Neural progenitor cell (in vitro differentiated cells): ENCODE data around the gene MED12L. TPM values are rescaled to one million over a fixed set of nuclear protein-coding genes. Genes with fewer than 3 reads are reported as not detected.

ENCODE experiments used
- DNase-seq: peaks from one replicate; pipeline ENCODE4 v3.0.0-alpha.2; 2016; ENCODE audit warnings: low spot score
- H2AFZ ChIP-seq: fragments of 200-600 bp; sonication (generic); replicated peaks from 2 replicates; pipeline ENCODE4 v1.6.1; 2016; ENCODE audit warnings: antibody characterized with exemption
- H3F3A ChIP-seq: fragments of 200-600 bp; sonication (generic); 2 replicates; pipeline ENCODE4 v1.6.1; 2016; ENCODE audit warnings: antibody characterized with exemption, low read depth
- H3K27ac ChIP-seq: fragments of 200-600 bp; sonication (generic); 2 replicates; pipeline ENCODE4 v1.5.1; 2016; ENCODE audit warnings: mild to moderate bottlenecking
- H3K27me3 ChIP-seq: fragments of 200-600 bp; sonication (generic); 2 replicates; pipeline ENCODE4 v1.6.1; 2016; ENCODE audit warnings: mild to moderate bottlenecking, moderate library complexity
- H3K36me3 ChIP-seq: fragments of 200-600 bp; sonication (generic); 2 replicates; pipeline ENCODE4 v1.5.1; 2016
- H3K4me1 ChIP-seq: fragments of 200-600 bp; sonication (generic); 2 replicates; pipeline ENCODE4 v1.6.1; 2016; ENCODE audit warnings: mixed run types
- H3K4me2 ChIP-seq: fragments of 200-600 bp; sonication (generic); 2 replicates; pipeline ENCODE4 v1.6.1; 2016
- H3K4me3 ChIP-seq: fragments of 200-600 bp; sonication (generic); 2 replicates; pipeline ENCODE4 v1.5.1; 2016
- H3K79me2 ChIP-seq: fragments of 200-600 bp; sonication (generic); 2 replicates; pipeline ENCODE4 v1.6.1; 2016; ENCODE audit warnings: low read depth
- H3K9ac ChIP-seq: fragments of 200-600 bp; sonication (generic); 2 replicates; pipeline ENCODE4 v1.6.1; 2016
- H3K9me3 ChIP-seq: fragments of 200-600 bp; sonication (generic); 2 replicates; pipeline ENCODE4 v1.5.1; 2016; ENCODE audit warnings: low read depth
- H4K20me1 ChIP-seq: fragments of 200-600 bp; sonication (generic); 2 replicates; pipeline ENCODE4 v1.6.1; 2016; ENCODE audit warnings: low read depth
- H3K27ac Mint-ChIP-seq: 3 replicates; pipeline ENCODE4 v1.8.0; 2021; ENCODE audit warnings: mixed read lengths
- H3K27me3 Mint-ChIP-seq: 2 replicates; pipeline ENCODE4 v1.8.0; 2022; ENCODE audit warnings: low read depth, mild to moderate bottlenecking, inconsistent platforms, moderate library complexity, mixed read lengths; ENCODE audit not compliant: insufficient read depth
- H3K36me3 Mint-ChIP-seq: 3 replicates; pipeline ENCODE4 v1.8.0; 2021; ENCODE audit warnings: mixed read lengths
- H3K4me1 Mint-ChIP-seq: 3 replicates; pipeline ENCODE4 v1.8.0; 2021; ENCODE audit warnings: mixed read lengths
- H3K4me3 Mint-ChIP-seq: 3 replicates; pipeline ENCODE4 v1.8.0; 2021; ENCODE audit warnings: mild to moderate bottlenecking, moderate library complexity, mixed read lengths
- H3K9me3 Mint-ChIP-seq: 3 replicates; pipeline ENCODE4 v1.8.0; 2020; ENCODE audit warnings: mixed read lengths
- EZH2 ChIP-seq: fragments of 200-600 bp; sonication (generic); IDR thresholded peaks from 2 replicates; pipeline ENCODE4 v1.6.1; 2017; ENCODE audit warnings: antibody characterized with exemption, mild to moderate bottlenecking, moderate library complexity
- EZH2phosphoT487 ChIP-seq: fragments of 200-600 bp; sonication (generic); IDR thresholded peaks from 2 replicates; pipeline ENCODE4 v1.6.1; 2017; ENCODE audit warnings: antibody characterized with exemption
- small RNA-seq: library from RNA; depleted of rRNA; stranded (forward); fragments of <200 nt; gene quantifications from one replicate; pipeline ENCODE3, GENCODE V24; 2015
- total RNA-seq: library from RNA; depleted of rRNA; stranded (reverse); fragments of >200 nt; gene quantifications from 2 replicates; pipeline ENCODE4 v1.2.3, GENCODE V29; 2015; ENCODE audit warnings: low replicate concordance
- TF ChIP-seq, protein P1 (sequence below): fragments of 200-600 bp; sonication (generic); IDR thresholded peaks from 2 replicates; pipeline ENCODE4 v1.5.1; 2017; ENCODE audit warnings: antibody characterized with exemption, mild to moderate bottlenecking

Gene MED12L
- total RNA-seq, 1 donor from 2014 or later: 16.5 TPM

DNA sequence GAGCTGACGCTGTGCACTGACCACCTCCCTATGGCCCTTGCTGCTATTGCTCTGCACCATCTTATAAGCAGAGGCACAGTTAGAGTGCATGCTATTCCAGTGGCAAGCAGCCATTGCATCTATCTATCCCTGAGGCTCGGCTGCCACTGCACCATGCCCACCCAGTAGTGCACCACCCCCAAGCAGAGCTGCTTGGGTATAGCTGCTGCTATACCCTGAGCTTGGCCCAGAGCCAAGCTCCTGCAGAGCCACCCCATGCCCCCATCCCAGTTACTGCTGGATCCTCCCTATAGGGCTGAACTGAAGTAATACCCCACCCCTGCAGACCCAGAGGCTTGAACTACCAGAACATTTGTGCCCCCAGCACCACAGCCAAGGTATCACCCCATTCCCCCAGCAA is 395.0 kb downstream of the MED12L start:
- H3K27ac Mint-ChIP-seq: no peak overlapping the region
- no peaks in the 10 kb centered on the region for H4K20me1 ChIP-seq
- peaks cover 6% of the 10 kb centered on the region for H3K27me3 Mint-ChIP-seq
- no peaks in the 10 kb centered on the region for H3K27me3 ChIP-seq
- H3K9me3 ChIP-seq: no peaks in the 10 kb centered on the region
- H3K79me2 ChIP-seq: no peaks in the 10 kb centered on the region
- no peaks in the 10 kb centered on the region for H3K36me3 Mint-ChIP-seq
- H3K4me3 Mint-ChIP-seq: no peak overlapping the region
- H3K4me1 ChIP-seq: peaks cover 25% of the 10 kb centered on the region
- no peak for DNase-seq
- no peak overlapping the region for H3K27ac ChIP-seq
- no peaks in the 10 kb centered on the region for H3F3A ChIP-seq
- no peak overlapping the region for H2AFZ ChIP-seq
- no peaks in the 10 kb centered on the region for H3K36me3 ChIP-seq
- H3K9ac ChIP-seq: no peak overlapping the region
- TF ChIP-seq EZH2 (no peak), EZH2phosphoT487 (no peak)
- TF ChIP-seq, protein P1, sequence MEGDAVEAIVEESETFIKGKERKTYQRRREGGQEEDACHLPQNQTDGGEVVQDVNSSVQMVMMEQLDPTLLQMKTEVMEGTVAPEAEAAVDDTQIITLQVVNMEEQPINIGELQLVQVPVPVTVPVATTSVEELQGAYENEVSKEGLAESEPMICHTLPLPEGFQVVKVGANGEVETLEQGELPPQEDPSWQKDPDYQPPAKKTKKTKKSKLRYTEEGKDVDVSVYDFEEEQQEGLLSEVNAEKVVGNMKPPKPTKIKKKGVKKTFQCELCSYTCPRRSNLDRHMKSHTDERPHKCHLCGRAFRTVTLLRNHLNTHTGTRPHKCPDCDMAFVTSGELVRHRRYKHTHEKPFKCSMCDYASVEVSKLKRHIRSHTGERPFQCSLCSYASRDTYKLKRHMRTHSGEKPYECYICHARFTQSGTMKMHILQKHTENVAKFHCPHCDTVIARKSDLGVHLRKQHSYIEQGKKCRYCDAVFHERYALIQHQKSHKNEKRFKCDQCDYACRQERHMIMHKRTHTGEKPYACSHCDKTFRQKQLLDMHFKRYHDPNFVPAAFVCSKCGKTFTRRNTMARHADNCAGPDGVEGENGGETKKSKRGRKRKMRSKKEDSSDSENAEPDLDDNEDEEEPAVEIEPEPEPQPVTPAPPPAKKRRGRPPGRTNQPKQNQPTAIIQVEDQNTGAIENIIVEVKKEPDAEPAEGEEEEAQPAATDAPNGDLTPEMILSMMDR: no peak
- H3K4me1 Mint-ChIP-seq: peaks cover 12% of the 10 kb centered on the region
- H3K9me3 Mint-ChIP-seq: peaks cover 6% of the 10 kb centered on the region
- no peak overlapping the region for H3K4me2 ChIP-seq
- no peak overlapping the region for H3K4me3 ChIP-seq

DNA sequence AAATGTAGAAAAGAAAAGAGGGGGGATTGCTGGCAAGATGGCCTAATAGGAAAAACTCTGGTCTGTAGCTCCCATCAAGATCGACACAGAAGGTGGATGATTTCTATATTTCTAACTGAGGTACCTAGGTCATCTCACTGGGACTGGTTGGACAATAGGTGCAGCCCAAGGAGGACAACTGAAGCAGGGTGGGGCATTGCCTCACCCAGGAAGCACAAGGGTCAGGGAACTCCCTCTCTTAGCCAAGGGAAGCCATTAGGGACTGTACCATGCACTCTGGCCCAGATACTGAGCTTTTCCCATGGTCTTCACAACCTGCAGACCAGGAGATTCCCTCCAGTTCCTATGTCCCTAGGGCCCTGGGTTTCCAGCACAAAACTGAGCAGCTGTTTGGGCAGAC is 398.0 kb downstream of the MED12L start:
- no peak overlapping the region for H3K4me2 ChIP-seq
- H4K20me1 ChIP-seq: no peaks in the 10 kb centered on the region
- H3K4me3 ChIP-seq: no peak overlapping the region
- Mint-ChIP-seq H3K4me1 (peaks cover 2% of the 10 kb centered on the region), H3K4me3 (no peak overlapping the region), H3K27me3 (peaks cover 6% of the 10 kb centered on the region), H3K36me3 (no peaks in the 10 kb centered on the region), H3K9me3 (peaks cover 6% of the 10 kb centered on the region), H3K27ac (no peak overlapping the region)
- H3K27me3 ChIP-seq: no peaks in the 10 kb centered on the region
- H3K4me1 ChIP-seq: peaks cover 6% of the 10 kb centered on the region
- no peak overlapping the region for H3K9ac ChIP-seq
- no peaks in the 10 kb centered on the region for H3K36me3 ChIP-seq
- no peak for DNase-seq
- no peaks in the 10 kb centered on the region for H3K79me2 ChIP-seq
- no peaks in the 10 kb centered on the region for H3K9me3 ChIP-seq
- no peak overlapping the region for H3K27ac ChIP-seq
- H2AFZ ChIP-seq: peak overlapping the region; percentile 68
- TF ChIP-seq, protein P1: no peak
- no peak for TF ChIP-seq EZH2phosphoT487
- no peak for TF ChIP-seq EZH2
- no peaks in the 10 kb centered on the region for H3F3A ChIP-seq

DNA sequence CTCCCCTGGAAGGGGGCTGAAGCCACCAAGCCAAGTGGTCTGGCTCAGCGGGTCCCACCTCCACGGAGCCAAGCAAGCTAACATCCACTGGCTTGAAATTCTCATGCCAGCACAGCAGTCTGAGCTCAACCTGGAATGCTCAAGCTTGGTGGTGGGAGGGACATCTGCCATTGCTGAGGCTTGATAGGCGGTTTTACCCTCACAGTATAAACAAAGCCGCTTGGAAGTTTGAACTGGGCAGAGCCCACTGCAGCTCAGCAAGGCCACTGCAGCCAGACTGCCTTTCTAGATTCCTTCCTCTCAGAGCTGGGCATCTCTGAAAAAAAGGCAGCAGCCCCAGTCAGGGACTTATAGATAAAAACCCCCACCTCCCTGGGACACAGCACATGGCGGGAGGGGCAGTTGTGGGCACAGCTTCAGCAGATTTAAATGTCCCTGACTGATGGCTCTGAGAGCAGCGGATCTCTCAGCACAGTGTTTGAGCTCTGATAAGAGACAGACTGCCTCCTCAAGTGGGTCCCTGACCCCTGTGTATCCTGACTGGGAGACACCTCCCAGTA is 398.6 kb downstream of the MED12L start:
- H2AFZ ChIP-seq: peak overlapping the region; percentile 68

More for the DNA sequence above, 398.6 kb downstream of the MED12L start:
- Histone ChIP-seq H3F3A (no peaks in the 10 kb centered on the region), H3K27me3 (no peaks in the 10 kb centered on the region), H3K4me1 (peaks cover under 1% of the 10 kb centered on the region), H3K4me2 (no peak overlapping the region), H4K20me1 (no peaks in the 10 kb centered on the region), H3K36me3 (no peaks in the 10 kb centered on the region), H3K9ac (no peak overlapping the region), H3K4me3 (no peak overlapping the region), H3K27ac (no peak overlapping the region), H3K9me3 (no peaks in the 10 kb centered on the region), H3K79me2 (no peaks in the 10 kb centered on the region)
- H3K36me3 Mint-ChIP-seq: no peaks in the 10 kb centered on the region
- H3K27me3 Mint-ChIP-seq: peaks cover 6% of the 10 kb centered on the region
- DNase-seq: peak; percentile 13
- no peak overlapping the region for H3K27ac Mint-ChIP-seq
- H3K4me3 Mint-ChIP-seq: no peak overlapping the region
- no peaks in the 10 kb centered on the region for H3K4me1 Mint-ChIP-seq
- peaks cover 6% of the 10 kb centered on the region for H3K9me3 Mint-ChIP-seq
- TF ChIP-seq EZH2 (no peak), EZH2phosphoT487 (no peak)
- TF ChIP-seq, protein P1: no peak

Small RNA genes lying within 50 kb of the gene (small RNA-seq; reads per million reads assigned to genes)
- gene RNA5SP145: 0.25 reads per million, percentile 14 among the genes with 10 or more reads in this experiment

Other genes starting within 250 kb of the MED12L start
- gene MINDY4B, start 180.2 kb upstream of the MED12L start, total RNA-seq: not detected in 2 replicates
- gene CLRN1, start 112.9 kb upstream of the MED12L start, total RNA-seq: not detected in 2 replicates
- not detected in 2 replicates for gene GPR171, start 117.6 kb downstream of the MED12L start, total RNA-seq
- not detected in 2 replicates for gene P2RY14, start 192.9 kb downstream of the MED12L start, total RNA-seq
- not detected in 2 replicates for gene GPR87, start 231.2 kb downstream of the MED12L start, total RNA-seq
- not detected in 2 replicates for gene P2RY13, start 243.9 kb downstream of the MED12L start, total RNA-seq